H1 (cell line): ENCODE results near the gene SRMS. TPM values are rescaled to one million over a fixed set of nuclear protein-coding genes. Genes with fewer than 3 reads are reported as not detected.

ENCODE experiments used
- BACH1 ChIP-seq: IDR thresholded peaks from 2 replicates; pipeline ENCODE4 v1.6.1; 2012; ENCODE audit warnings: low read length, improper control_type of control experiment
- CTBP2 ChIP-seq: IDR thresholded peaks from 2 replicates; pipeline ENCODE4 v1.7.0; 2011; ENCODE audit warnings: borderline replicate concordance, mild to moderate bottlenecking, moderate library complexity, mixed read lengths, low read length; ENCODE audit not compliant: insufficient read depth, insufficient read length
- MAX ChIP-seq: IDR thresholded peaks from 2 replicates; pipeline ENCODE4 v1.6.1; 2012; ENCODE audit warnings: inconsistent platforms
- RBBP5 ChIP-seq: IDR thresholded peaks from 2 replicates; pipeline ENCODE4 v1.7.1; 2012; ENCODE audit warnings: low read depth, mild to moderate bottlenecking, inconsistent platforms, low read length, moderate library complexity, borderline replicate concordance
- polyA plus RNA-seq, 7 experiments: library from polyadenylated mRNA; depleted of rRNA in 3 of 7; stranded (reverse) in 5 of 7; unstranded in 2 of 7; fragments of >200 nt in 5 of 7; fragments of 200-250 nt in 2 of 7; gene quantifications; 1 replicate in 5 of 7; 2 replicates in 1 of 7; 4 replicates in 1 of 7; pipeline versions ENCODE4 v1.2.1 to v1.2.3, GENCODE V29; 2011 to 2013; ENCODE audit warnings: missing spikeins in 2 of 7, mixed read lengths in 2 of 7
- total RNA-seq: library from RNA; stranded (reverse); fragmentation: NEBNext Ultra II Directional; extraction: Animal tissue kit (Norgen Biotek cat#: 25700); gene quantifications from 2 replicates; pipeline ENCODE4 v1.2.1, GENCODE V29; 2021

The SRMS gene
- total and polyA plus RNA-seq, 2 of the 8 experiments (the other 6 are each of a cell fraction or from before 2014, with no cell fraction given) = 0.39 to 0.76 TPM

- TF ChIP-seq RBBP5 = 0 out of 2 replicates have a peak, but pooled peaks have one; percentile 8
- peak; percentile 94 for TF ChIP-seq BACH1
- no peak for TF ChIP-seq CTBP2
- no peak for TF ChIP-seq MAX
These were observed 27.0 kb downstream of the SRMS start, which contains the start of gene PPDPF (continued) for GRCh38 chr20:63520504-63520933.
